PC-3 (cell line): ENCODE measurements around the gene CIP2A.

ENCODE experiments used
- EZH2 ChIP-seq: fragments of 300-600 bp; sonication (generic); IDR thresholded peaks from one replicate; pipeline ENCODE4 v1.6.1; 2017; ENCODE audit warnings: antibody characterized with exemption, mild to moderate bottlenecking, low read length; ENCODE audit not compliant: unreplicated experiment
- EZH2phosphoT487 ChIP-seq: fragments of 300-600 bp; sonication (generic); IDR thresholded peaks from 2 replicates; pipeline ENCODE4 v1.6.1; 2018; ENCODE audit warnings: mild to moderate bottlenecking, antibody characterized with exemption, low read length, borderline replicate concordance
- TF ChIP-seq, protein P1 (sequence below): fragments of 300-600 bp; sonication (generic); conservative IDR thresholded peaks from 2 replicates; pipeline ENCODE4 v1.5.1; 2017; ENCODE audit warnings: antibody characterized with exemption, low read depth, mild to moderate bottlenecking, low read length

DNA sequence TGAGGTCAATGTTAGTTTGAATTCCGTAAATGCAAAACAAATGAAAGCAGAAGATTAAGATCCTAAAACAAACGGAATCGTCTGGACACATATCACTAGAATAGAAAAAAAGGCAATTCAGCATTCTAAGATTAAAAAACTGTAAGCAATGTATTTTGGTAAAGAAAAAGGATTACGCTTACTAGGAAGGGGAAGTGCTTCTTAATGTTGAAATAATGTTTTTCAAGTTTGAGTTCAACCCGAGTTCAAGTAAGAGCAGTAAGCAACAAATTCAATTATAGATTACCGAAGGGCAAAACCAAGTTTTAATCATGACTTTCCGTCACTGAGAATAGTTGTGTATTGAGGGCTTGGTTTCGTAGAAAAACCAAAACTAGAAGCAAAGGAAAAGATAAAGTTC, 637 bp downstream of the CIP2A start:
- TF ChIP-seq, protein P1, sequence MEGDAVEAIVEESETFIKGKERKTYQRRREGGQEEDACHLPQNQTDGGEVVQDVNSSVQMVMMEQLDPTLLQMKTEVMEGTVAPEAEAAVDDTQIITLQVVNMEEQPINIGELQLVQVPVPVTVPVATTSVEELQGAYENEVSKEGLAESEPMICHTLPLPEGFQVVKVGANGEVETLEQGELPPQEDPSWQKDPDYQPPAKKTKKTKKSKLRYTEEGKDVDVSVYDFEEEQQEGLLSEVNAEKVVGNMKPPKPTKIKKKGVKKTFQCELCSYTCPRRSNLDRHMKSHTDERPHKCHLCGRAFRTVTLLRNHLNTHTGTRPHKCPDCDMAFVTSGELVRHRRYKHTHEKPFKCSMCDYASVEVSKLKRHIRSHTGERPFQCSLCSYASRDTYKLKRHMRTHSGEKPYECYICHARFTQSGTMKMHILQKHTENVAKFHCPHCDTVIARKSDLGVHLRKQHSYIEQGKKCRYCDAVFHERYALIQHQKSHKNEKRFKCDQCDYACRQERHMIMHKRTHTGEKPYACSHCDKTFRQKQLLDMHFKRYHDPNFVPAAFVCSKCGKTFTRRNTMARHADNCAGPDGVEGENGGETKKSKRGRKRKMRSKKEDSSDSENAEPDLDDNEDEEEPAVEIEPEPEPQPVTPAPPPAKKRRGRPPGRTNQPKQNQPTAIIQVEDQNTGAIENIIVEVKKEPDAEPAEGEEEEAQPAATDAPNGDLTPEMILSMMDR, result no peak
- no peak for TF ChIP-seq EZH2phosphoT487
- TF ChIP-seq EZH2, result no peak
